Astrocyte (in vitro differentiated cells and primary cell): ENCODE data around the gene MYRIP.

Experiments used
- CTCF ChIP-seq: IDR thresholded peaks from 2 replicates; pipeline ENCODE4 v1.5.1; 2011; ENCODE audit warnings: low read depth, mild to moderate bottlenecking, inconsistent platforms, low read length, moderate library complexity; ENCODE audit not compliant: insufficient read depth
- EZH2 ChIP-seq: IDR thresholded peaks from 2 replicates; pipeline ENCODE4 v1.6.1; 2012; ENCODE audit warnings: mild to moderate bottlenecking, low read length, inconsistent platforms; ENCODE audit not compliant: insufficient read depth

DNA sequence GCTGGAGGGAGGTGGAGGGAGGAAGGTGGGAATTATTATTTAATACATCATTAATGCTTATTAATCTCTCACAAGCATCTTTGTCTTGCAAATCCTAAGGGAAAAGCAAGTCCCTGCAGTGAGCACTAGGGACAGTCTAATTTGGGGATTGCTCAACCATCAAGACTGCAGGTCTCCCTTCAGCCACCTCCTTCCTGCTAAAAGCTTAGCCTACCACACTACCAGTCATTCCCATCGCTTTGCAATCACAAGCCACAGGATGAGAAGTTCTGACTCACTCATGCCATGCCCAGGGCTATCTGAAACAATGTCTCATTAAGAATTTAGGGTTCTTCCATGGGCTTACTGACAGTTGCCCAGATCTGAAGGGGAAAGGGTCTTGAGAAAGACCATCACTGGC, 449.1 kb downstream of the MYRIP start:
- no peak for TF ChIP-seq CTCF
- TF ChIP-seq EZH2 = no peak
